ENCODE measurements around the gene PRELID1. TPM values are rescaled to one million over a fixed set of nuclear protein-coding genes. Genes with fewer than 3 reads are reported as not detected.

PRELID1 gene
- total RNA-seq, 6 experiments from 2014 or later: 64.1 to 116 (median 84.4) TPM

GRCh38 chr5:177330991-177331842, 27.6 kb downstream of the PRELID1 start:
- Histone ChIP-seq H3K9me3 (no peaks in the 10 kb centered on the region), H3K27me3 (no peaks in the 10 kb centered on the region), H3K4me3 (no peak overlapping the region), H3K4me1 (peaks cover 0 to 18% (median 4%) of the 10 kb centered on the region in 4 donors), H3K27ac (no peak overlapping the region), H3K36me3 (peaks cover 0 to 53% (median 29%) of the 10 kb centered on the region in 4 donors)
- DNase-seq: peak in 2 of 3 donors; percentile 20 to 51
- intact Hi-C loops (cut with DNase I): no loop called here
- ATAC-seq: peak in 1 of 4 donors; percentile 9
- no peak for TF ChIP-seq POLR2A (IDR thresholded peaks at IDR 0.05)
- no peak for TF ChIP-seq CTCF (IDR thresholded peaks at IDR 0.05)
- 66% methylated on average over 15 of the region's 27 CpGs for WGBS (ENCODE audit: insufficient coverage, low coverage, low lambda C conversion rate, missing lambda C conversion rate)

DNA sequence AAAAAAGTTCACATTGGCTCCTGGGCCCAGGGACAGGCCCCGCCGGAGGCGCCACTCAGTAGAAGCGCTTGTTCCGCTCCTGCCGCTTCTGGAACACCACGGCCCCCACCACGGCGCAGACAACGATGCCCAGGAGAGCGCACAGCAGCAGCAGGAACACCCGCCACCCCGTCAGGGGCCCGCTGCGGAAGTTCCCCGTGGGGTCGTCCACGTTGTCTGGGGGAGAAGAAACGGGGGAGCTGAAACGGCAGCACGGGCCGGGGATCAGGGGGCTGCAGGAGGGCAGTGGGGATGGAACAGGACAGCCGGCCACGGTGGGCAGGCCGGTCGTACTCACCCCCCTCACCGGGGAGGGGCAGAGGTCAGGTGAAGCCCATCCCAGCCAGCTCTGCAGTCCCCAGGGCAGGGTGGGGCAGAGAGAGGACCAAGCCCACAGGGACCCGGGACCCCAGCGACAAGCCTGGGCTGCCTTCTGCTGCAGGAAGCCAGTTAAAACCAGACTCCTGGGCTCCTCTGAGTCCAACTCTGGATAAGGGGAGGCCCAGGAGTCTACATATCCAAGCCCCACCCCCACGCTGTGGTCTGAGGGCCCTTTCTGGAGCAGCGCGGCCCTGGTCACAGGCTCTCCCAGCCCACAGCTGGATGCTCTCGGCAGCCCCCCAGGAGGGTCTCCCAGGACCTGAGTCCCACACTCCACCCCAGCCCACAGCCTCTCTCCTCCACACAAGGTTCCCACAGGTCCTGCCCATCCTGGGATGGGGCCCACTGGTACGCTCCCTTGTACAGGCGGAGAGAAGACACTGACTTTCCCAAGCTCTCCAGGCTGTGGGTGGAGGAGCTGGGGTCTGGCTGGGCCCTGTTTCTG, 28.7 kb downstream of the PRELID1 start:
- Histone ChIP-seq H3K4me1 (peaks cover 0 to 25% (median 4%) of the 10 kb centered on the region in 4 donors), H3K4me3 (no peak overlapping the region), H3K27me3 (no peaks in the 10 kb centered on the region), H3K9me3 (no peaks in the 10 kb centered on the region), H3K27ac (no peak overlapping the region), H3K36me3 (peaks cover 0 to 63% (median 36%) of the 10 kb centered on the region in 4 donors)
- no peak for ATAC-seq
- WGBS (ENCODE audit: insufficient coverage, low coverage, low lambda C conversion rate, missing lambda C conversion rate): 82% methylated on average over 22 of the region's 35 CpGs
- DNase-seq: peak in 1 of 3 donors; percentile 49
- intact Hi-C loops (cut with DNase I): no loop called here
- no peak for TF ChIP-seq CTCF (IDR thresholded peaks at IDR 0.05)
- TF ChIP-seq POLR2A (IDR thresholded peaks at IDR 0.05): no peak

GRCh38 chr5:177332896-177333260, 29.3 kb downstream of the PRELID1 start:
- H3K4me1 ChIP-seq: peaks cover 0 to 25% (median 4%) of the 10 kb centered on the region in 4 donors
- intact Hi-C loops (cut with DNase I): no loop called here
- WGBS (ENCODE audit: insufficient coverage, low coverage, low lambda C conversion rate, missing lambda C conversion rate): 81% methylated on average over 3 of the region's 13 CpGs
- H3K27me3 ChIP-seq: no peaks in the 10 kb centered on the region
- no peak overlapping the region for H3K27ac ChIP-seq
- H3K9me3 ChIP-seq: no peaks in the 10 kb centered on the region
- ATAC-seq (no peak), DNase-seq (peak in 1 of 3 donors; percentile 49)
- TF ChIP-seq CTCF (IDR thresholded peaks at IDR 0.05) (no peak), POLR2A (IDR thresholded peaks at IDR 0.05) (no peak)
- no peak overlapping the region for H3K4me3 ChIP-seq
- peaks cover 0 to 69% (median 38%) of the 10 kb centered on the region in 4 donors for H3K36me3 ChIP-seq

DNA sequence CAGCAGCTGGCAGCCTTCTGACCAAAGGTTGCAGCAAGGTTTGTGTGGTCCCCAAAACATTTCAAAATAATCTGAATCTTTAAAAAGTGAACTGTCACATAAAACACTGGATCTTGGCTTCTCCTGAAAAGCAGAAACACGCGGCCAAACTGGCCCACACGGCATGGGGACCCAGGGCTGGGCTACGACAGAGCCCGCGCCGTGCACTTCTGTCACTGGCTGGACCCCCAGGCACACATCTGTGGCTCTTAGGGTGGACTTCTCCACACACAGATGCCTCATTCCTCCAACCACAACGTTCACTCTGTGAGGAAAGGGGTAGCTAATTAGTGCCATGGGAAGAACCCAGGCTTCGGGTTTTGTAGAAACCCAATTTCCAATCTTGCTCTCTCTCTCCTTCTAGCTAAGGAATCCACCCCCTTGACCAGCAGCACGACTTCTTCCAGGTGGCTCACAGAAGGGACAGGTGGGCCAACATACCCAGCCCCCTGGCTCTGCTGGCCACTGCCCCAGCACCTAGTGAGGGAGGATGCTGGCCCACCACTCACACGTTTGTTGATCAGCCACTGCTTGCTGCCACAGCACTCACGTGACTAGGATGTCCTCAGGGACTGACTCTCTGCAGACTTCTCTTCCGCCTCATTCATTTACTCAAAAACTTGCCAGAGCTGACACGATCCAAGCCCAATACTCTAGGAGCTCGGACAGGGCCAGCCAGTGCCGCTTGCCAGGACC, 30.0 kb downstream of the PRELID1 start:
- DNase-seq (peak in 1 of 3 donors; percentile 46), ATAC-seq (no peak)
- intact Hi-C loops (cut with DNase I): no loop called here
- Histone ChIP-seq H3K27me3 (no peaks in the 10 kb centered on the region), H3K27ac (no peak overlapping the region), H3K4me3 (no peak overlapping the region), H3K36me3 (peaks cover 0 to 69% (median 38%) of the 10 kb centered on the region in 4 donors), H3K4me1 (peaks cover 0 to 25% (median 4%) of the 10 kb centered on the region in 4 donors), H3K9me3 (no peaks in the 10 kb centered on the region)
- TF ChIP-seq CTCF (IDR thresholded peaks at IDR 0.05) (no peak), POLR2A (IDR thresholded peaks at IDR 0.05) (no peak)
- WGBS (ENCODE audit: insufficient coverage, low coverage, low lambda C conversion rate, missing lambda C conversion rate): 84% methylated on average over 7 of the region's 16 CpGs
